ENCODE results near the gene FLACC1. TPM values are rescaled to one million over a fixed set of nuclear protein-coding genes. Genes with fewer than 3 reads are reported as not detected.

The FLACC1 gene
- total RNA-seq, 2 experiments from 2014 or later: 4.5 to 4.8 TPM

GRCh38 chr2:201347138-201347537 lies 10.0 kb downstream of the FLACC1 start:
- CTCF ChIA-PET: no interaction called here

GRCh38 chr2:201345625-201346213 lies 11.4 kb downstream of the FLACC1 start:
- no peak overlapping the region for H3K27ac Mint-ChIP-seq
- no peaks in the 10 kb centered on the region for H3K27me3 Mint-ChIP-seq
- H3K27ac ChIP-seq (ENCODE audit: low read depth in 1 of 2, low read length in 2 of 2): no peak overlapping the region
- H3K4me1 Mint-ChIP-seq (ENCODE audit: low read depth): peaks cover 6% of the 10 kb centered on the region
- TF ChIP-seq, protein P1, sequence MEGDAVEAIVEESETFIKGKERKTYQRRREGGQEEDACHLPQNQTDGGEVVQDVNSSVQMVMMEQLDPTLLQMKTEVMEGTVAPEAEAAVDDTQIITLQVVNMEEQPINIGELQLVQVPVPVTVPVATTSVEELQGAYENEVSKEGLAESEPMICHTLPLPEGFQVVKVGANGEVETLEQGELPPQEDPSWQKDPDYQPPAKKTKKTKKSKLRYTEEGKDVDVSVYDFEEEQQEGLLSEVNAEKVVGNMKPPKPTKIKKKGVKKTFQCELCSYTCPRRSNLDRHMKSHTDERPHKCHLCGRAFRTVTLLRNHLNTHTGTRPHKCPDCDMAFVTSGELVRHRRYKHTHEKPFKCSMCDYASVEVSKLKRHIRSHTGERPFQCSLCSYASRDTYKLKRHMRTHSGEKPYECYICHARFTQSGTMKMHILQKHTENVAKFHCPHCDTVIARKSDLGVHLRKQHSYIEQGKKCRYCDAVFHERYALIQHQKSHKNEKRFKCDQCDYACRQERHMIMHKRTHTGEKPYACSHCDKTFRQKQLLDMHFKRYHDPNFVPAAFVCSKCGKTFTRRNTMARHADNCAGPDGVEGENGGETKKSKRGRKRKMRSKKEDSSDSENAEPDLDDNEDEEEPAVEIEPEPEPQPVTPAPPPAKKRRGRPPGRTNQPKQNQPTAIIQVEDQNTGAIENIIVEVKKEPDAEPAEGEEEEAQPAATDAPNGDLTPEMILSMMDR (IDR thresholded peaks at IDR 0.05): no peak
- H3K9me3 Mint-ChIP-seq: peaks cover 4% of the 10 kb centered on the region
- no peak overlapping the region for H3K4me3 ChIP-seq (ENCODE audit: low read length)
- H3K9me3 ChIP-seq (ENCODE audit: control insufficient read depth in 1 of 2, insufficient read depth in 1 of 2, low read length in 2 of 2): no peaks in the 10 kb centered on the region
- CTCF ChIA-PET: no interaction called here
- H3K4me1 ChIP-seq (ENCODE audit: insufficient read depth, low read length): no peaks in the 10 kb centered on the region
- POLR2A ChIA-PET: no interaction called here
- no peaks in the 10 kb centered on the region for H3K27me3 ChIP-seq (ENCODE audit: control insufficient read depth in 1 of 2, insufficient read depth in 2 of 2, low read length in 2 of 2)
- H3K36me3 Mint-ChIP-seq (ENCODE audit: low read depth): peaks cover 63% of the 10 kb centered on the region
- H3K36me3 ChIP-seq (ENCODE audit: insufficient read depth, low read length): peaks cover 14% of the 10 kb centered on the region
- H3K4me3 Mint-ChIP-seq: no peak overlapping the region
- intact Hi-C loops (cut with DNase I, micrococcal nuclease): no loop called here
- ATAC-seq (ENCODE audit: poor library complexity): no peak
- DNase-seq: no peak

More at GRCh38 chr2:201347138-201347537, 10.0 kb downstream of the FLACC1 start:
- no peaks in the 10 kb centered on the region for H3K27me3 Mint-ChIP-seq
- H3K9me3 Mint-ChIP-seq: no peaks in the 10 kb centered on the region
- no peak overlapping the region for H3K4me3 Mint-ChIP-seq
- peaks cover 6% of the 10 kb centered on the region for H3K4me1 Mint-ChIP-seq (ENCODE audit: low read depth)
- H3K4me1 ChIP-seq (ENCODE audit: insufficient read depth, low read length): no peaks in the 10 kb centered on the region
- H3K27me3 ChIP-seq (ENCODE audit: control insufficient read depth in 1 of 2, insufficient read depth in 2 of 2, low read length in 2 of 2): no peaks in the 10 kb centered on the region
- no peak overlapping the region for H3K27ac Mint-ChIP-seq
- DNase-seq (no peak), ATAC-seq (ENCODE audit: poor library complexity) (no peak)
- intact Hi-C loops (cut with DNase I, micrococcal nuclease): no loop called here
- H3K36me3 ChIP-seq (ENCODE audit: insufficient read depth, low read length): peaks cover 18% of the 10 kb centered on the region
- H3K27ac ChIP-seq (ENCODE audit: low read depth in 1 of 2, low read length in 2 of 2): no peak overlapping the region
- TF ChIP-seq, protein P1 (IDR thresholded peaks at IDR 0.05): no peak
- POLR2A ChIA-PET: no interaction called here
- peaks cover 53% of the 10 kb centered on the region for H3K36me3 Mint-ChIP-seq (ENCODE audit: low read depth)
- H3K4me3 ChIP-seq (ENCODE audit: low read length): no peak overlapping the region
- no peaks in the 10 kb centered on the region for H3K9me3 ChIP-seq (ENCODE audit: control insufficient read depth in 1 of 2, insufficient read depth in 1 of 2, low read length in 2 of 2)

GRCh38 chr2:201344663-201345366 lies 12.3 kb downstream of the FLACC1 start:
- Histone ChIP-seq H3K27ac (ENCODE audit: low read depth in 1 of 2, low read length in 2 of 2) (no peak overlapping the region), H3K4me1 (ENCODE audit: insufficient read depth, low read length) (no peaks in the 10 kb centered on the region), H3K4me3 (ENCODE audit: low read length) (no peak overlapping the region), H3K36me3 (ENCODE audit: insufficient read depth, low read length) (peaks cover 14% of the 10 kb centered on the region), H3K9me3 (ENCODE audit: control insufficient read depth in 1 of 2, insufficient read depth in 1 of 2, low read length in 2 of 2) (no peaks in the 10 kb centered on the region), H3K27me3 (ENCODE audit: control insufficient read depth in 1 of 2, insufficient read depth in 2 of 2, low read length in 2 of 2) (no peaks in the 10 kb centered on the region)
- Mint-ChIP-seq H3K27me3 (no peaks in the 10 kb centered on the region), H3K36me3 (ENCODE audit: low read depth) (peaks cover 72% of the 10 kb centered on the region), H3K9me3 (peaks cover 6% of the 10 kb centered on the region), H3K4me3 (no peak overlapping the region), H3K27ac (no peak overlapping the region), H3K4me1 (ENCODE audit: low read depth) (peaks cover 12% of the 10 kb centered on the region)
- ChIA-PET CTCF (no interaction called here), POLR2A (no interaction called here)
- ATAC-seq (ENCODE audit: poor library complexity) (no peak), DNase-seq (no peak)
- TF ChIP-seq, protein P1 (IDR thresholded peaks at IDR 0.05): no peak
- intact Hi-C loops (cut with DNase I, micrococcal nuclease): no loop called here
